ENCODE results near the gene OGDHL.
"Not testable (repeated sequence)": the region's sequence is repeated elsewhere in the genome, so short reads cannot be mapped to it uniquely, and the experiment has no call there.

Gene OGDHL

DNA sequence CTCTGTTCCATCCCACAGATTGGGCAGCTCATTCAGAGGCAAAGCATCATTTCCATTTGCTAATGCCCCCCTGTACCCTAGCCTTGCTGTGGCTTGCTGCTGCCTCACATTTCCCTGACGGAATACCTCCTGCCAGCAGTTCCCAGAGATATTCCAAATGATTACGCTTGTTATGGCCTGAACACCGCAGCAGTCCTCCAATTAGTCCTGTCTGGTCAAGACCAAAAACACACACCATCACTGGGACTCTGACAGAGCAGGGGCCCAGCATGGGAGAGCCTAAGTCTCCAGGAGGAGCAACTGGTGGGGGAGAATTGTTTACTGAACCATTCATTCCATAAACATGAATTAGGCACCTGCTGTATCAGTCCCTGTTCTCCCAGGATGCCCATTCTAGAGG, 6.1 kb downstream of the OGDHL start:
- no peak for DNase-seq (ENCODE audit: low read depth)

DNA sequence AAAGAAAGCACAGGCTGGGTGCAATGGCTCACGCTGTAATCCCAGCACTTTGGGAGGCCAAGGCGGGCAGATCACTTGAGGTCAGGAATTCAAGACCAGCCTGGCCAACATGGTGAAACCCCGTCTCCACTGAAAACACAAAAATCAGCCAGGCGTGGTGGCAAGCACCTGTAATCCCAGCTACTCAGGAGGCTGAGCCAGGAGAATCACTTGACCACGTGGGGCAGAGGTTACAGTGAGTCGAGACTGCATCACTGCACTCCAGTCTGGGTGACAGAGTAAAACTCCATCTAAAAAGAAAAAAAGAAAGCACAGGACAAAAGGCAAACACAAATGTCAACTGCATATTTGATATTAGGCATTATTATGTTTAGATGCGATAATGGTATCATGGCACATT, 7.2 kb downstream of the OGDHL start:
- DNase-seq (ENCODE audit: low read depth): not testable (repeated sequence)

DNA sequence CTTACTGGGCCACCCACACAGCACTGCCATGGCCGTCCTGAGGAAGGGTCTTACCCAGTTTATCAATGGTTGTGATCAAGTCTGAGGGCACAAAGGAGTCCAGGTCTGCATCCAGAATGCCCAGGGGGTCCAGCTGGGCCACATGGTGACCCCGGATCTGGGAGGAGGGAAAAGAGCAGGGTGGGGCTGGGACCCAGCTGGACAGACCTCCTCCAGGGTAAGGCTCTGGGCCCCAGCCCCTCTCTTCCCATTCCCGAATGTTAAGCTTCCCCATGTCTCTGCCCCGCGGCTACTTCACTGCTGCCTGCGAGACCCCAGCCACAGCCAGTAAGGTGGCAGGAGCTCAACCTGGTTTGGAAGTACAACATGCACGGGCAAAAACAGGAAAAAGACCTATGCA, 9.5 kb downstream of the OGDHL start:
- no peak for DNase-seq (ENCODE audit: low read depth)

DNA sequence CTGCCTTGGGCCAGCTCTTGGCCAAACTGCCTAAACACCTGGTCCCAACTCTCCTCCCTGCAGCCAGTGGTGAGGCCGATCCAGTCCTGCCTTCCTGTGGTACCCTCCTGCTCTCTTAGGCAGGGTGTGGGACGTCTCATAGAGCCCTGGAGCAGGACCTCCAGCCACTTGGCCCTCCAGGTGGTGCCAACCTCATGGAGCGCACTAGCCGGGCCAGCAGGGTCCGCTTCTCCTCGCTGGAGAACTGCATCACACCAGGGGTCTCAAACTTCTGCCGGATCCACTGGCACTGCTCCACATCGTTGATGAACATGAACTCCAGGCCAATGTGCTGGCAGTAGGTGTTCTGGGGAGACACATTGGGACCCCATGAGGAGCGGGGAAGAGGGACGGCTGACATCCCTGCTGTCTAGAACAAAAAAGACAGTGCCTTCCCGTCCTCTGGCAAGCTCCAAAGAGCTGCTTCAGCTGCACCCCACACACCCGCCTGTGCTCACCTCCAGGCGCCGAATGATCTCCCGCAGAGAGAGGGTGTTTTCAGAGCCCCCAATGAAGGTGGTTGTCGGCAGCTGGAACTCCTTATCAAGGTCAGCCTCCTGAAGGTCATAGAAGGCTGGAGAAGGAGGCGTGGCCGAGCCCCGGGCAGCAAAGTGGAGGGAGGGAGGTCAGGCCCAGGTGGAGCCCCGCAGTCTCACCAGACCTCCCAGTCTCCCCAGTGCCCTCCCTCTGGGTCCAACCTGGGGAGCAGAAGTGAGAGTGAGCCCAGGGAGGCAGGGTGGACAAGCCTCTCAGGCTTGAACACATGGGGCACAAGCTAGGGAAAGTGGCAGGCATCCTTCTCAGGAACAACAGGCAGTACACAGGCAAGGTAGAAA, 10.2 kb downstream of the OGDHL start:
- no peak for DNase-seq (ENCODE audit: low read depth)

DNA sequence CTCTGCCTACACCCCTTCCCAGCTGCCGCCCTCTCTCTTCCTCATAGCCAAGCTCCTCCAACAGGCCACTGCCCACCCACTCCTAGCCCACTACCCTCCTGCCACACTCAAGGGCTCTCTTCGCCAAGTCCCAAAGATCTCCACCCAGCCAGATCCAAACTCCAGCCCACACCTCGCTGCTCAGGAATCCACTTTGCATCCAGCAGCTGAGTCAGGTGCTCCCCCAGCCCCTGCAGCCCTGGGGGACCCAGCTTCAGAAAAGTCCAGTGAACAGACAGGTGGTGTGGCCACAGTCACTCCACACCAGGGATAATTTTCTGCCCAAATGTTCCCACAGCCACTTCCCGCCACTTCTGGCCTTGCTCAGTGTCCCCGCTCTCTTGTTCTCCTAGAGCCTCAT, 10.9 kb downstream of the OGDHL start:
- no peak for DNase-seq (ENCODE audit: low read depth)

DNA sequence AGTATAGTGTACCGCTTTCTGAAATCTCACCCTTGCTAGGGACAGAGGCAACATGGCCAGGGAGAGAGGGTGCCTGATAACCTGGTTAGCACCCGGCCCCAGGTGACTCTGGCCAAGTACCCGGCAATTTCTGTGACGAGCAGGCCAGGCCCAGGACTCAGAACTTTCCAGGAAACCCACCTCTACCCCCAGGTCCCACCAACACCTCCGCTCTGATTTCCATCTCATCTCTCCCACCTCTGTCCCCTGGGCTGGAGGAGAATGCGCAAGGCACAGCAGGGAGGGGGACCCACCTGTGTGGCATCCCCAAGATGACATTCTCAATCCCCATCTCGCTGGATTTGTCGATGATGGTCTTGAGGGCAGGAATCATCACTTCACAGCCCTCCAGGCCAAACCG, 11.6 kb downstream of the OGDHL start:
- DNase-seq (ENCODE audit: low read depth): no peak

DNA sequence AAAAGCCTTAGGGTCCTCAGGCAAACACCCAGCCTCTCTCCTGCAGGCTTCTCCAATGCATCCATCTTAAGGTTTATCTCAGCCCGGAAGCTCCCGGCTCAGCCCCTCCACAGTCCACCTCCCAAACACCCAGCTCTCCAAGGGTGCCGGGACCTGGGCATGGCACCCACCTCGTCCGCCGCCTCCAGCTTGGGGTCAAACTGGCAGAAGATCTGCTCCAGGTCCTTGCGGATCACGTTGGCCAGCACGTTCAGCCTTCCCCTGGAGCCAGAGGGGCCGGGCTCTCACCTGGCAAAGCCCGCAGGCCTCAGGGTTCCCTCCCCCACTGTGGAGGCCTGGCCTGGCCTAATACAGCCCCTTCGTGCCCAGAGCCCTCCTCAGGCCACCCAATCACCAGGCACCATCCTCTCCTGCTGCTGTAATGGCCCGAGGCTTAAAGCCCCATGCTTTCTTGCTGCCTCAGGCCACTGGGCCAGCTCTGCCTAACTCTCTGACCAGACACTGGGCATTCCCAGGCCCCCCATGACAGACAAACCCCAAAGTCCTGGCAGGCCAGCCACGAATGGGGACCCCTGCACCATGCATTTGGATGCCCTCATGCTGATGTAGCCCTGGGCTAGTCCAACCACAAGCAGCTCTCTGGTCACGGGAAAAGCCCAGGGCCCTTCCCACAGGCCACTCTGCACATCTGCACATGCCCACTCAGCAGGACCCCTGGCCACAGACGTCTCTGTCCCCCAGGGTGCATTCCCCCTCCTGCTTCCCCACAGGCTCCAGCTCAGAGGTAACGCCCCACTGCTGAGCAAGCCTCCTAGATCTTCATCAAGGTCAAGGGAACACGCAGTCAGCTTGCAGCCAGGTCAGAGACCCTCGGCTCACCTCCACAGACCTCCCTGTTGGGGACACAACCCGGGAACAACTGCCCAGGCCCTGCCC, 12.3 kb downstream of the OGDHL start:
- DNase-seq (ENCODE audit: low read depth): no peak

DNA sequence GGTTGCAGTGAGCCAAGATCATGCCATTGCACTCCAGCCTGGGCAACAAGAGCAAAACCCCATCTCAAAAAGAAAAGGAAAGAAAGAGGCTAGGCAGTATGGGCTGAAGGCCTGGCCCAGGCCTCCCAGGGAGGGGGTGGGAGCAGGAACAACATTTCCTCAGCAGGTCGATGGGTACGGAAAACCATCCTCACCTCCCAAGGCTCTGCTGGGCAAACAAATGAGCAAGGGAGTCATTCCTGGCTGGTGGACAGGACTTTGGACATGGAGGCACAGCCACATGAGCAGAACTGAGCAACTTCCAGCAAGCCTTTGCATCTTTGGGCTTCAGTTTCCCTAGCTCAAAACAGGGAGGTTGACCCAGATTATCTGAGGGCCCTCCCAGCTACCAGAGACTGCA, 13.0 kb downstream of the OGDHL start:
- DNase-seq (ENCODE audit: low read depth): no peak

DNA sequence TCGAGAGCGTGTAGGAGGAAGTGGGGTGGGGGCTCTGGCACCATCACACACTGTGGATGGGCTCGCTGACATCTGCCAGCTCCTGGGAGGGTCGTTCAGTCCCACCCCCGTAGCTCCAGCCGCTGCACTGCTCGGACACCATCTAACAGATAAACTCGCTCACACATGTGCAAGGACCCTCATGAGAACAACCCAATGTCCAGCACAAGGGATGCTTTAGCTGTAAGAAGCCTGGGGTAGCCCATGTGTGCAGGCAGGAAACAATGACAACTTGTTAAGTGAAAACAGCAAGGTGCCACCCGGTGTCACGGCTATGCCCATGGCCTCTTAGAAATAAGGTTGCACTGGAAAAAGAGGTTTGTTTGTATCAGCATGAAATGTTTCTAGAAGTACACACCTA, 14.1 kb downstream of the OGDHL start:
- no peak for DNase-seq (ENCODE audit: low read depth)

DNA sequence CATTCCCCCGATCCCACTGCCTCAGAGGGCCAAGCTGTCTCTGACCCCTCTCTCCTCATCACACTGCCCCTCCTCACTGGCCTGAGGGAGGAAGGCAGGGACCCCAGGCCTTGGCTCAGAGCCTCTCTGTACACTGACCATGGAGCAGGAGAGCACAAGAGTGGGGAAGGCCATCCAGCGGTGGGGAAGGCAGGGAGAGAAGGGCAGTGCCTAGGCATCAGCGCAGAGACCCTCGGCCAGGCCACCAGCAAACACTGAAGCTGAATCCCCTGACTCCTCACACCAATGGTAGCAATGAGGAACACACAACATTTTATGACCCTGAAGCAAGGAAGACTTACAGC, 14.8 kb downstream of the OGDHL start:
- DNase-seq (ENCODE audit: low read depth): no peak

DNA sequence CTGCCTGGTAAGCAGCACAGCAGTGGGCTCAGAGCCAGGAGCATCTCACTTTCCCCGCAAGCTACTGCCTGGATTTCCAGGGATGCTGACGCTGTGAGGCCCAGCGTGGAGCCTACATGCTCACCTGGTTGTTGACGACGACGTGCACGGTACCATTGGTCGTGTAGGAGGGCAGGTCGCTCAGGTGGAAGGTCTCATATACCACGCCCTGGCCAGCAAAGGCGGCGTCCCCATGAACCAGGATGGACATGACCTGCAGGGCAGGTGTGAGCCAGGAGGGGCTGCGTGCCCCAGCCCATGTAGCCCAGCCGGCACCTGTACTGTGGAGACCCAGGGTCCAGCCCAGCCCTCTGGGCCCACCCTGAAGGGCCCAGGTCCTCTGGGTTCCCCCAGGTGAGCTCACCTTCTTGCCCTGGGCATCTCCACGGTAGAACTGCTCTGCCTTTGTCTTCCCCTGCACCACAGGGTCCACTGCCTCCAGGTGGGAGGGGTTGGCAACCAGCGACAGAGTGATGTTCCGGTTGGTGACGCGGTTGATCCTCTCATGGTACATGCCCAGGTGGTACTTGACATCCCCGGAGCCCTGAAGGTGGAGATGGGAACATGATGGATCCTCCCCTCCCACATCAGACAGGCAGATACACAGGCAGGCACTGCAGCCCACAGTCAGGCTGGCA, 15.4 kb downstream of the OGDHL start:
- DNase-seq (ENCODE audit: low read depth): no peak

DNA sequence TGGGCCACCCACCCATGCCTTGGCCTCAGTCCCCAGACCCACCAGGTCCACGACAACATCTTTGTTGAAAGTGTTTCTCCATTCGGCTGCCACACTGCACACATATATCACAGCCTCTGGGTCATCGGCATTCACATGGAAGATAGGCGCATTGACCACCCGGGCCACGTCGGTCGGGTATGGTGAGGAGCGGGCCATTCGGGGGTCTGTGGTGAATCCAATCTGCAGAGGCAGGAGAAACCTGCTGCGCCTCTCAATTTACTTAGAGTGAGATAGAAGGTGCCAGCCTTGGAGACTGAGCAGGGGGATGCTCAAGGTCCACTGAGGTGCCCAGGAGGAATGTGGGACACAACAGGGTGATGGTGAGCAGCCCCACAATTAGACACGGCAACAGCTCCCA, 16.4 kb downstream of the OGDHL start:
- DNase-seq (ENCODE audit: low read depth): no peak

DNA sequence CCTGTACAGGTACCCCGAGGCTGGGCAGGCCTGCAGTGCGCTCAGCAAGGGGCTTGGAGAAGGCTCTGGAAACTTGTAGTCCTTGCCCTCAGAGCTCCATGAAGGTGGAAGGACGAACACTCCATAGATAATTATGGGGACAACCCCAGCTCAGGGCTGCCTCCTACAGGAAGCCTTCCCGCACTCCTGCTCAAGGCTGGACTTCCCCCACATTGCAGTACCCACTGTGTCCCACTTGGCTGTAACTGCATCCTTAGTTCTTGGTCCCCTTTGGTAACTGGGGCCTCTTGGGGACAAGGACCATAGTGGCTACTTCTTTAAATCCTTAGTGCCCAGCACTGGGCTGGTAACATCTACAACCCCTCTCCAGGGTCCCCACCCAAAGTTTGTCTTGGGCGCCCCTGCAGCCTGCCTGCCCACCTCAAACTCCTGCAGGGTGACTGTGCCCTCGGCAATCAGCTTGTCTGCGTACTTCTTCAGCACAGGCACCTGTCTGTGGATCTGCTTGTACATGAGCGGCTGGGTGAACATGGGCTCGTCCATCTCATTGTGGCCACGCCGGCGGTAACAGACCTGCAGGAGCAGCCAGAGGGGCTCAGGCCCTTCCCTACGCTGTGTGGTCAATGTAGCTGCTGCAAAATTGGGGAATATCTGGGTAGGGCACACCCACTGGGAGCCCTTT, 17.1 kb downstream of the OGDHL start:
- DNase-seq (ENCODE audit: low read depth): no peak

DNA sequence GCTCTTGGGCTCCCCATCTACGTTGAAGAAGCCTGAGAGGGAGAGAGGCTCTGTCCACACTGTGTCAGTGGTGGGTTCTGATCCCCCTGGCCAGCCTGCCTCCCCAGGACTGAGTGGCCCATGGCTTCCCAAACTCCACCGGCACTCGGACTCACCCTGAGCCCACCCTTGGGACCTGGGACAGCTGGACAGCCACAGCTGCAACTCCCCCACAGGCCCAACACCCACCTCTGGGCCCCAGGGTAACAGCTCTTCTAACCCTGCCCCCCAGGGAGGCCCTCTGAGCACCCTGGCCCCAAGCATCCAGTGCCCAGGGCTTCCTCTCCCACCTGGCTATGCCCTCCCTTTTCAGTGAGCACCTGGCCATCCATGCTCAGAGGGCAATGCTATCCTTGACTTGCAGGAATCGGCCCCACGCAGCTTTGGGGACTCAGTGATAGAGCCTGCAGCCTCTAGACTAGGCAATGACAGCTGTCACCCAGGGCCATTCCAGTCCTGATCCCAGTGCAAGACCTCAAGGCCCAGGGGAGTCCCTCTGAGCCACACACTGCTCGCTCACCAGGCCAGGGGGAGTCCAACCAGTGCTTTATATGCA, 17.9 kb downstream of the OGDHL start:
- no peak for DNase-seq (ENCODE audit: low read depth)

DNA sequence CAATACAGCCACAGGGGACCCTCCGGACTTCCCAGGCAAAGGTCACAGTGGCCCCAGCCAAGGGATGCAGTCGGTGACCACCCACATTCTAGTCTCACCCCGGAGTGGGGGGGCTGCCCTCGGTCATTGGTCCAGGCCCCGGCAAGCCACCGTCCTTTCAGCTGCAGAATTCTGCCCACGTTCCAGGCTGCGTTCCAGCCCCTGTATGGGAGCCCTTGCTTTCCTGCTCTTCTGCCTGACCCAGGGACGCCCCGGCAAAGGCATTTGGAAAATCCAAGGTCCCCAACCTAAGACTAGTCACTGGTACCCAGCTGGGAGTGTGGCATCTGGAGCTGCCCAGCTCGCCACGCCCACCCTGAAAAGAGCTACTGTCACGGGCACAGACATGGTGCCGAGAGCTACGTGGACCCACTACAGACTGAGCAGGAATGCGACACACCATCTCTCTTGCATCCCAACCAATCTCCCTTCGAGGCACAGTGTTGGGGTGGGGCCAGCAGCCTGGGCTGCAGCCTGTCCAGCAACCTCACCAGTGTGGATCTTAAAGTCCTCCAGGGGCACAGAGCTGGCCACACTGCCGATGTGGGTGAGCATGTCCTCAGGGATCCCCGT, 18.6 kb downstream of the OGDHL start:
- DNase-seq (ENCODE audit: low read depth): no peak

DNA sequence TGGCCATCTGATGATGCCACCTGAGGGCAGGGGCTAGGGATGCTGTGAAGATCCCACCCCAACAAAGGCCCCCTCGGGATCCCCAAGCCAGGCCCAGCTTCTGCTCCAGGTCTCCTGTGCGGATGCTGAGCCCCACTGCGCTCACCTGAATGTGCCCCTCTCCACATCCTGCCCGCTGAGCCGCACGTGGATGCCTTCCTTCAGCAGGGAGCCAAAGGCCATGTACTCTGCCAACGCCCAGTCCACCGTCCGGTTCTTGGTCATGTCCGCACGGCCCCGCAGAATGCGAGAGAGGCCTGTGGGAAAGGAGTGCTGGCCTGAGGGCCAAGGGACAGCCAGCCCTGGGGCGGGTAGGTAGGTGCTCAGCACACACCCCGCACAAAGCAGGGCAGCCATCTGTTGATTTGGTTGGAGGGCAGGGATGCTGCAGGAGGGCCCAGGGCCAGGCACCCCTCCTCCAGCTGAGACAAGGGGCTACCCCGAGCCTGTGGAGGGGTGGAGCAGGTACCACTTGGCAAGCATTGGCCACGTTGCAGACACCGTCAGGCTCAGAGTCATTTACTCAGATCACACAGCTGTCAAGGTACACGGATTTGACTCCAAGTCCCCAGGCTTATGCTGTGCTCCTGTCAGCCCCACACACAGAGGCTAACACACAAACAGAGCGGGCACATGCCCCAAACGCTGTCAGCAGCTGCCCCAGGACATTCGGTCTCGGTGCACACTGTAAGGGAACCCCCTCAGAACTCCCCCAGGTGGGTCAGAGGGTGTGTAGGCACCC, 19.2 kb downstream of the OGDHL start:
- no peak for DNase-seq (ENCODE audit: low read depth)

DNA sequence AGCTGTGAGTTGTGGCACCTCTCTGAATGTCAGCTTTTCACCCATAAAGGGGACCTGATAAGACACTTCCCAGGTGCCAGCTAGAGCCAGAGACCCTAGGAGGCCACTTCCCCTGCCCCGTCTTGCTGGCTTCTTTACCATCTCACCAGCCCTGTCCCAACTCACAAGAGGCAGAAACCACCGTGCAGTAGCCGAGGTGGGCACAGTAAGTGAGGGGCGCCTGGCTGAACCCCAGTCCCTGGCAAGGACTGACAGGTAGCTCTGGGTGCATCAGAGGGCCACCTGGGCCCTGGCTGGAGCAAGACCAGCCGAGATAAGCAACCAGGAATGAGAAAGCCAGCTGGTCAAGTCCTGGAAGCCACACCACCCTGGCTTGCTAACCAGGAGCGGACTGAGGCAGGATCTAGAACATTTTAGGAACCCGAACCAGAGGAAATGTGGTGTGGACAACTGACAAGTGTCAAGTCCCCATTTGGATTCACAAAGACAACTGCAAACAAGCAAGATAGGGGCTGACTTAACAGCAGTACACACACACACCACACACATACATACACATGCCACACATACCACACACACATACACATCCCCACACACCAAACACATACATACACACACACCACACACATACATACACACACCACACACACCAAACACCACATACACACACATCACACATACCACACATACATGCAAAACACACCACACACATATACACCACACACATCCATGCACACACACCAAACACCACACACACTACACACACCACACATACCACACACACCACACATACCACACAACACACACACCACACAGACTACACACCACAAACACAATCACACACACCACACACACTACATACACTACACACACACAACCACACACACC, 20.8 kb downstream of the OGDHL start:
- no peak for DNase-seq (ENCODE audit: low read depth)

DNA sequence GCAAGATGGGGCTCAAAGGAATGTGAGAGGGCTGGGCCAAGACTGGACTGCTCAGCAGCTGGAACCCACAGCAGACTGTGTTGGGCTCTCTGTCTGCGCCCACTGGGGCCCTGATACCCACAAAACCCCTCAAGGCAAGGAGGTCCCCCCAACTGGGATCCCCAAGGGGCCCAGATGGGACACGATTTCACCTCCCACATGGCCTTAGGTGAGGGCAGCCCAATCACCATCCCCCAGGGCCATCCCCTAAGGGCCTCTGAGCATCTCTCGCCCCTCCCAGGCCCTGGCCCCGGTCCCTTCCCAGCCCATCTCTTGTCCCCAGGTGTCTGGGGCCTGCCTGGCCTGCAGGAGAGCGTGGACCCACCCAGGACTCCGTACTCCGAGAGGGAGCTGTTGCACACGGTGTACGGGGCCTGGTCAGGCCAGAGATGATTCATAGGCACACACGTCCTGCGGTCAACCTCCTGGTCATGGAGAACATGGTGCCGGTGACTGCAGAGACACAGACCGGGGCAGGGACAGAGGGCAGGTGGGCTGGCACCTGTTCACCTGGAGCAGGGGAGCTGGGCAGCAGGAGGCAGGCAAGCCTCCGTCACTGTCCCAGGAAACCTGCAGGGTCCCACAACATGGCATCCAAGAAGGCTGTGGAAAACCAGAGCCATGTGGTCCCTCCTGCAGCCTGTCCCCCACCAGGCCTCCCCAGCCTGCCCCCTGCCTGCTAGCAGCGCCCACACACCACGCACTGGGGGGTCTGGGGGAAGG, 21.6 kb downstream of the OGDHL start:
- no peak for DNase-seq (ENCODE audit: low read depth)

DNA sequence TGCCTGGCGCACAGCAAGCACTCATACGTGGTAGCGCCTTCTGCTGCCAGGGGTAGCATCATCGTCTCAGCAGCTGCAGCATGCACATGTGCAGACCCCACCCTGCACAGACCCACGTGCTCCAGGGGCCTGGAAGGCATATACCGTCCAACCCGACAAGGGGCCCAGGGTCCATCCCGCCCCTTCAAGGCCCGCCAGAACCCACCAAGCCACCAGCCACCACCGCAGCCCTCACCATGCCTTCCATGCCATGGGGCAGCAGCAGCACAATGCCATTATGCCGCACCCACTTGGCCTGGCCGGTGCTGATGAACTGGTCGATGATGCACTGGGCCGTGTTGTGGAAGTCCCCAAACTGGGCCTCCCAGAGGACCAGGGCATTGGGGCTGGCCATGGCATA, 22.7 kb downstream of the OGDHL start:
- DNase-seq (ENCODE audit: low read depth): no peak

Data from stimulated activated CD8-positive, alpha-beta memory T cell treated with anti-CD3 and anti-CD28 coated beads, Interleukin-12 subunit alpha, Interleukin-12 subunit beta, amount 100 ng/mL, for 4 hours (primary cell).